Measurements from ENCODE around the gene OR6B3.

The OR6B3 gene

DNA sequence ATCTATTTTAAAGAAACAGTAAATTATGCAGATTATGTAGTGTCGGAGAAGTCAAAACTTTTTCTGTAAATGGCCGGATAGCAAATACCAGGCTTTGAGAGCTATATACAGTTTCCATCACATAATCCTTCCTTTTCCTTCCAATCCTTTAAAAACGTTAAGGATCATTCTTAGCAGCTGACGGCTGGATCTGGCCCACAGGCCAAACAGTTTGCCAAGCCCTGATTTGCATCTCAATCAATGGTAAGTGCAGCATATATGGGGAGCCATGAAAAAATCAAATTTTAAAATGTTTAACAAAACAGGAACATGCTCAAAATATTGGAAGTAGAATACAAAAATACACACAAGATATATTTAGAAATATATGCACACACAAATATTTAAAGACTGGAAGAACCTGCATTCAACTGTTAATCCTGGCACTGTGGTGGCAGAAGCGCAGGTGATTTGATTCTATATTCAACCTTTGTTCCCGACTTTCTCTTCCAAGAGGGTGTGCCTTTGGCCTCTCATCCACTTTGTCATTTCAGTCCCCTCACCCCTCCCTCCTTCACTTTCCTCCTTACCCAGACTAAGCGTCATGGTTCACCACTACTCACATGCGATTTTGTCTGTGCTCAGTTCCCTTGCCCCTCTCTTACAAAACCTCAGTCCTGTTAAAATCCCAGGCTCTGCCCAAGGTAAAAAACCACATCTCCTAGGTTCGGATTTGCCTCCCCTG lies 55.5 kb downstream of the OR6B3 start:
- no peak overlapping the region for H3K4me3 ChIP-seq
- H3K27ac ChIP-seq: peak overlapping the region in 1 of 21 experiments; percentile 8
